NCI-H128 (cell line): Measurements from ENCODE around the gene MAP2K3.

Source experiments
- DNase-seq: peaks from one replicate; lab custom pipeline; 2025; ENCODE audit not compliant: unreplicated experiment; lab: John Stamatoyannopoulos, UW

The MAP2K3 gene

DNA sequence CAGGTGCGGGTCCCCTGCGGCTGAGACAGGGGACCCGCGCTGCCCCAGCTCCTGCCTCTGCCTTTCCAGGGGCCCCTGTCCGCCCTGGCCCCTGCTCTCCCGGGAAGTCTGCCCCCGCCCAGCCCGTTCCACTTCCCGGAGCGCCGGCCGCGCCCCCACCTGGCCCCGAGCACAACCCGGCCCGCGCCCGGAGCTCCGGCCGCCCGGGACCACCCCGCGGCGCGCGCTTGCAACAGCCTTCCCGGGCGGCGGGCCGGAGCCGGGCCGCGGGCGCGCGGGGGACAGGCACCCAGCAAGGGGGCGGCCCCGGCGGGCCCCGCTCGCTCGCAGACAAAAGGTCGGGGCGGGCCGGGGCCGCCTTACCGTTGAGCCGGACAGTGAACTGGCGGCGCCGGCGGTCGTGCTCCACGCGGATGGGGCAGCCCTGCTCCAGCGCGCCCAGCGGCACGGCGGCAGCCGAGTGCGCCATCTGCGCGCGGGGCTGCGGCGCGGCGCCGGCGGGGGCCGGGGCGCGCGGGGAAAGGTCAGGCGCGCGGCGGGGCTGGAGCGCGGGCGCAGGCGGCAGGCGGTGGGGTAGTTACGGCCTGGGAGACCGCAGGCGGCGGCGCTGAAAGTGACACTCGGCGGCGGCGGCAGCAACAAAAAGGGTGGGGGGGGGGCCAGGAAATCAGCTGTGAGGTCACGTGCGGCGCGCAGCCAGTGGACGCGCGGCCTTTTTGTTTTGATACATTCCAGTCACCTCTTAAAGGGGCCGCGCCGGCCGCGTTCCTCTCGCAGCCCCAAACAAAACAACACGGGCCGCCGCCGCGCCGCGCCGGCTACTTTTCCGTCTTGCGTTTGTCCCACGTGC lies 31.5 kb upstream of the MAP2K3 start, which contains the start of gene NATD1:
TSS of gene NATD1 (minus strand) at position 615 of the 850 bp plus-strand sequence. CDS start at position 469, 146 bp downstream.
- peak; percentile 11 for DNase-seq

DNA sequence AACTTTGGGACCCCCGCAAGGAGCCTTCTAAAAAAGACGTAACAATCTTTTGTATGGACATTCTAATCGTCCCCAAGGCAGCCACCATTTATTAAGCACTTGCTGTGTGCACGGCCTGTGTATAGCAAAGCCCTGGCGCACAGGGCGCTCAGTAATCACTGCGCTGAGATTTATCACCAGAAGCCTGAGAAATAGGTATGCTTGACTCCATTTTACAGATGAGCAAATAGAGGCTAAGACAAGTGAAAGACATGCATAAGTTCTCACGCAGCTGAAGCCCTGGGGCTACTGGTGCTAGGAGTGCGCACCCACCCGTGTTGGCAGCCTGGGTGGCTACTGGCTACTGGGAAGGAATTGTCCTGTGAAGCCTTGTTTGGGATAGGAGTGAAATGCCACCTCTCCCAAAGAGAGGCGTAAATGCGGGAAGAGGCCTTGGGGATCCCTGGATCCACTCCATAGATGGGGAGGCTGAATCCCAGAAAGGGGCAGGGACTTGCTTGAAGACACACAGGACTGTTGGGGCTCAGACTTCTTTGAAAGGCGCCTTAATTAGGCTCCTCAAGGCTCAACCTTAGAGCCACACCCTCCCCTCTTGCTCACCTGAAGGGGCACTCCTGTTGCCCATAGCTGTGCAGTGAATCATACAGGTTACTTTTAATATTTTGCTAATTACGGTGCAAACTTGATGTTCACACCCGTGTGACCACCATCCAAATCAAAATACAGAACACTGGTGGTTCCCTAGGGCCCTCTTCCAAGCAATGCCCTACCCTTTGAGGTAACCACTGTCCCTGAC lies 30.7 kb upstream of the MAP2K3 start:
- DNase-seq, result no peak

DNA sequence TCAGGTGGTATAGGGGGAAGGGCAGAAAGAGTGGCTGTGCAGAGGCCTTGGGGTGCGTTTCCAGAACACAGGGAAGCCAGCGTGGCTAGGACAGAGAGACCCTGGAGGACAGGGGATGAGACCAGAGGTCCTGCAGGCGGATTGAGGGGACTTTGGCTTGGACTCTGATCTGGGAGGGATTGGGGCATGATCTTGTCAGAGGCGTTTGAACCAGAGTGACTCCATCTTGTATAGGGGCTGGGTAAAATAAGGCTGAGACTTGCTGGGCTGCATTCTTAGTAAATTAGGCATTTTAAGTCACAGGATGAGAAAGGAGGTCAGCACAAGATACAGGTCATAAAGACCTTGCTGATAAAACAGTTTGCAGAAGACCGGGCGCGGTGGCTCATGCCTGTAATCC lies 25.9 kb upstream of the MAP2K3 start:
- DNase-seq, result no peak

DNA sequence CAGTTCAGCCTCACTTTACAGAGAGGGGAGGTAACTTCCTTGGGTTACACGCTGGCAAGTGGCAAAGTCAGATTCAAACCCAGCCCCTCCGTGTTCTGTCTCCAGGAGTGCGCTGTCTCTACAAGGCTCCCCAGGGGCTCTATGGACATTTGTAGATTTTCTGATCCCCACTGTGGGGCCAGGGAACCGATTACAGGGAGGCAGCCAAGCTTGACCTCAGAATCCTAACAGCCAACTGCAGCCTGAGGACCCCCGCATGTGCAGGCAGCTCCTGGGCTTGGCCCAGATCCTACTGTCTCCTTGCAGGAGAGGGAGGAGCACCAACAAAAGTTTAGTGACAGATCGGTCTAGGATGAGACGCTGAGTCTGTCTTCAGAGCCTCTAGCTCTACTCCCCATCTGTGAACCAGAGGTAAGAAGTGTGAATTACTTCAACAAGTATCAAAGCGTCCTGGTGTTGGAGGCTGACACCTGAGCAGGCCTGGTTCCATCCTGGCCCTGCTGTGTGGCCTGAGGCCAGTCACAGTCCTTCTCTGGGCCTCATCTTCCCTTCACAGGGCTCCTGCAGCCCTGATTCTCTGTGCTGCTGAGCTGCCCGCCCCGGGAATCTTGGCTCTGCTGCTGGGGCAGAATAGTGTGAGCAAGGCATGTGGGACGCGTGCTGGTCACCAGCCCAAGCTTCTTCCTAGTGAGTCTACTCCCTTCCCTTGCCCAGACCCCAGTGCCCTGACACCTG lies 22.1 kb upstream of the MAP2K3 start:
- no peak for DNase-seq

DNA sequence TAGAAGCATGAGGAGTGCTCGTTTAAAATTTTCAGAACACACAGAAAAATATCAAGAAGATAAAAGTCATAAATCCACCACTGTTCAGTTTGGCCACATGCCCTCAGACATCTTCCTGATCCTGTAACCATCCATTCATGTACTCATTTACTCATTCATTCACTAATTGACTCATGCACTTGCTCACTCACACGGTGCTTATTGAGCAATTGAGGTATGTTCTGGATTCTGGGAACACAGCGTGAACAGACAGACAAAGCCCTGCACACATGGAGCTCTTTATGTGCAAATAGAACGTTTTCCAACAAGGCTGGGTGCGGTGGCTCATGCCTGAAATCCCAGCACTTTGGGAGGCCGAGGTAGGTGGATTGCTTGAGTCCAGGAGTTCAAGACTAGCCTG lies 21.1 kb upstream of the MAP2K3 start:
- no peak for DNase-seq

DNA sequence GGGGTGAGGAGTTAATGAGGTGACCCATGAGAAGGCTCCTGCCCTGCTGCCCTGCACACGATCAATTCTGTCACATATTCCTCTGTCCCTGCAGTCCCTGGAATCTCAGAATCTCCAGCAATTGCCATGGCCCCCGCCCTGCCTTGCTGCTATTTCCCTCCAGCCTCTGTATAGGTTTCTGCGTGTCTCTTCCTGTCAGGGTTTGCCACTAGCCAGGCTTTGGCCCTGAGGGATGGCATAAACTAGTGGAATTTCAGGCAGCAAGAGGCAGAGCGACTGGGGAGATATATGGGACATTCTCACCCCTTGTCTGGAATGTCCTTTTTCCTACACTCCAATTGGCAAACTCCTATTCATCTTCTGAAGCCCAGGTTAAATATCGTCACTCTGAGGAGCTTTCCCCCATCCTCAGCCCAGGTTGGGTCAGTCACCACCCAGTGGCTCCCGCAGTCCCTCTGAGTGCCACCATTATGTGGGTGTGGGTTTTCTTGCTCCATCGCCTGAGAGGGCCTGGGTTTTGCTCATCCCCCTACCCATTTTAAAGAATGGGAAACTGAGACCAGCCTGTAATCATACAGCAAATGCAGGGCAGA lies 15.8 kb upstream of the MAP2K3 start:
- no peak for DNase-seq

DNA sequence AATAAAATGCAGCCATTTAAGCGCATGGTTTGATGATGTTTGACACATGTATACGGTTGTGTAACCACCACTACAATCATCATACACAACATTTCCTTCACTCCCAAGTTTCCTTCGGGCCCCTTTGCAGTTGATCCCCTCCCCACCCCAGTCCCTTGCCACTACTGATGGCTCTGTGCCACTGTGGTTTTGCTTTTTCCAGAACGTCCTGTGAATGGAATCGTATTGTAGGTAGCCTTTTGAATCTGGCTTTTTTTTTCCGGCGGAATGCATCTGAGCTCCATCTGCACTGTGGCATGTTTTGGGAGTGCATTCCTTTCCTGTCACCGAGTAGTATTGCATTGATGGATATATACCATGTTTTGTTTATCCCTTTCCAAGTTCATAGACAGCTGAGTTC lies 15.1 kb upstream of the MAP2K3 start:
- DNase-seq, result no peak

DNA sequence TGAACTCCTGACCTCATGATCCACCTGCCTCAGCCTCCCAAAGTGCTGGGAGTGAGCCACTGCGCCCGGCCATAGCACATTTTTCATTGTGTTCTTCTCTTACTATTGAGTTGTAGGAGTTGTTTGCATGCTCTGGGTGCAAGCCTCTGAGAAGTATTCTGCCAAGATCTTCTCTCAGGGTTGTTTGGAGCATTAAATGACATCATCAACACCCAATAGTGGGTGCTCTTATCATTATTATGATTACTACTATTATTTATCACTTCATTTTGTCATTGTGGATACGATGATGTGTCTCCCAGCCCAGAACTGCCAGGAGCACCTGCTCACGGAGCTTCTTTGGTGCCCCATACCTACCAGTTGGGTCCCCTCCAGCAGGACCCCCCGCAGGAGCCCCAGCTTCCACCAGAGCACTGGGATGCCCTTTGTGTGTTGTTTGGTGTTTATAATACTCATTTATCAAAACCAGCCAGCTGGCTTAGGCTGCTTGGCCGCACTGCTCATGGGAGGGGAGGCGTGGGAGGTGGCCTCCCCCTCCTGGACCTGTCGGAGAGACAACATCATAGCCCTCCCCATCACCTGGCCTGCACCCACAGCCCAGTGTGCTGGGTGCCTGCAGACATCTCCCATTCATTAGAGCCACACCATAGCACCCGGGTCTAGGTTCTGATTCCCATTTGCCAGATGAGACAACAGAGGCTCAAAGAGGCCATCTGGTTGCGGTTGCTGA lies 12.9 kb upstream of the MAP2K3 start:
- no peak for DNase-seq

DNA sequence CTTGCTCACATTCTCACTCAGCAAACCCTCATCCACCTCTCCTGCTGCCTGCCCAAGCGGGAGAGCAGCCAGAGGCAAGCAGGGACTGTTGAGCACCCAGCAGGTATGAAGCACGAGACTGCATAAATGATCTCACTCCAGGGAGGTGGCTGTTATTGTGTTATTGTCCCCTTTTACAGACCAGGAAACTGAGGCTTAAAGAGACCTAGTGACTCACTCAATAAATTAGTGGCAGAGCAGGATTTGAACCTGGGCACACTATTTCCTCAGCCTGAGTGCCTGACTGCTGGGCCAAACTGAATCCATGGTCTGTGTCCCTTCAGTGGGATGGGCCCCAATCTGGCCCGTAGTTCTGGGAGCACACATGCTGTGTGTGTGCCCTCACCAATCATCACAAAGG lies 12.3 kb upstream of the MAP2K3 start:
- no peak for DNase-seq

DNA sequence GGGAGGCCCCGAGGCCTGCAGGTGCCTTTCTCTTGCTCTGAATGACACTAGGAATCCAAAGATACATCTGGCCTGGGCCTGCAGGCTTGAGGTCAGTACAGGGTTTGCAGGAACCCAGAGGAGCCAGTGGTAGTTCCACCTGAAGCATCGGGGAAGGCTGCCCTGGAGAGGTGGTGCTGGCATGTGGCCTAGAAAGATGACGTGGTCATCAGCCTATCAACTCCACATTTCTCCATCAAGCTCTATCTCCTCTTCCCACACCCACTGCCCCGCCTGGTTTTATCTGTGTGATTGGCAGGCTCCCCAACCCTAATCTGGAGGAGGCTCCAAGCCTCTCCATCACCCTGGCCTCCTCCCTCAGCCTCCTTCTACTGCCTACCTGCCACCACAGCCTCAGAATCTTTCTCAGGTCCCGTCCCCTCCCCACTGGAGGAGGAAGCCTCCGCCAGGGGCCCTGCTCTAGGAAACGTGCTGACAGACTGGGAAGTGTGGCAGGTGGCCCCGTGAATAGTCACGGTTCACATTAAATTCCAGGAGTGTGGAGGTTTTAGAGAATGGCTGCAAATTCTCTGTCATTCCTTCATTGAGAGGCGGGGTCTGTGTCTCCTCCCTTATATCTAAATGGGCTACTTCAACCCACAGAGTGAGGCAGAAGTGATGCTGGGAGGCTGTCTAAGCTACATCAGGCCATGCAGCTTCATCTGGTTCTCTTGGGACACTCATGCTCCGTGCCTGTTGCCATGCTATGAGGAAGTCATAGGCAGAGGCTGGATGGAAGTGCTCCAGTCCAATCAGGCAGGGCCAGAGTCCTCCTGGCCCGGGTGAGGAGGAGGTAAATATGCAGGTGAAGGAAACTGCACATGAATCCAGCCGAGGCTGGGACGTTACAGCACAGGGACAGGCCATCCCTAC lies 11.4 kb upstream of the MAP2K3 start:
- DNase-seq, result no peak

DNA sequence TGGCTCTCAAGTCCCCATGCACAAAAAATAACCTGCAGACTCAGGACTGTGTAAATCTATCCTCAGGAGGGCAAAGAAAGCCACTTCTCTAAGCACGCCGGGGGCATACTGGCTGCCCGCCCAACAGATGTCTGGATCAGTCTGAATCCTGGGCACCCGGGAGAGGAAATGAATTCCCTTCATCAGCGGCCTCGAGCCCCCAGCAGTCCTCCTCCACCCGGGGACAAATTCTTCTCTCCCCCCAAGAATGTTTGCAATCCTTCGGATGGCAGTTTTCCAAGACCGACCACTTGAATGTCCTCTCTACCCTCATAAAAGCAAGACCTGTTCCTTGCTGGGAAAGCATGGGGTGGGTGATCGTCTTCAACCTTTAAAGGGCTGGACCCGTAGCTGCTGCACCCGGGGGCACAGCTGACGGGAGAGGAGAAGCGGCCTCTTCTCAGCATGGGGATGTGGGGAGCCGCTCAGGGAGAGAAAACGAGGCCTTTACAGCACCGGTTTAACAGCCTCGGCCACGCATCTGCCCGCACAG lies 9.4 kb upstream of the MAP2K3 start:
- no peak for DNase-seq

DNA sequence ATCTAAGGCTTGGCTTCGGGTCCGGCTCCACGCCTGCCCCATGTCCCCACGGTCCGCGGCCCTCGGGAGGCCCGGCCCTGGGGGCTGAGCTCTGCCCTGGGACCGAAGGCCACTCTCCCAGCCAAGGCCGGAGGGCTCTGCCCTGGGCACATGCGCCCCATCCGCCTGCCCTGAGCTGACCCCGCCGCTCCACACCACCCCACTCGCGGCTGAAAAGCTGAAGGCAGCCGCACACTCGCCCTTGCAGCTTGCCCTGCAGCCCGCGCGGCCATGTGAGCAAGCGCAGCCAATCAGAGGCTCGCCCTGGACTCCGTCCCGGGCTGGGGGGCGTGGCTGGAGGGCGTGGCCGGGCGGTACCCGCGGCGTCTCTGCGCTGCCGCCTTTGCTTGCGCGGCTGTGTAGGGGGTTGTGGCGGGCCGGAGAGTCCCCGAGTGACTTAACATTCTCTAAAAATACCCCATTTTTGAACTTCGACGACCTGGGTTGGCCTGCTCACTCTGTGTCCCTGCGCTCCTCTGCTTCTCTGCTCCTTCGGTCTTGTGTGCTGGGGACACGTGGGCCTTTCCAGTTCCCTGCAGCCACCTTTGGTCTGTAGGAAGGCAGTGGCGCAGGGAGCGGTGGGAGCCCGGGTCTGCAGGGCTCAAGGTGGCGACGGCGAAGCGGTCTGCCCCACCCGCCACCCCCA lies 8.8 kb upstream of the MAP2K3 start:
- peak; percentile 29 for DNase-seq

DNA sequence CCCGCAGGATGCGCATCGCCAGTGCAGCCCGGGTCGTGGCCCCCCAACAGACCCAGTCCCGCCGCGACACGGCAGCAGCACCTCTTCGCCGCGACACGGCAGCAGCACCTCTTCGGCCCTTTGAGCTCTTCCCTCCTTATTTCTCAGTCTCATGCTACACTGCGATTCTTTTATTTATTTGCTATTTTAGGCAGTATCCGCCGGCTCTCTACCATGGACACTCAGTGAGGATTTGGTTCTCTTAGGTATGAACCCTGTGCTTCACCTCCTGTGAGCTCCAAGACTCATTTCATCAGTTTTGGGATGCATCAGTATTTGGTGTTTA lies 8.3 kb upstream of the MAP2K3 start:
- no peak for DNase-seq

DNA sequence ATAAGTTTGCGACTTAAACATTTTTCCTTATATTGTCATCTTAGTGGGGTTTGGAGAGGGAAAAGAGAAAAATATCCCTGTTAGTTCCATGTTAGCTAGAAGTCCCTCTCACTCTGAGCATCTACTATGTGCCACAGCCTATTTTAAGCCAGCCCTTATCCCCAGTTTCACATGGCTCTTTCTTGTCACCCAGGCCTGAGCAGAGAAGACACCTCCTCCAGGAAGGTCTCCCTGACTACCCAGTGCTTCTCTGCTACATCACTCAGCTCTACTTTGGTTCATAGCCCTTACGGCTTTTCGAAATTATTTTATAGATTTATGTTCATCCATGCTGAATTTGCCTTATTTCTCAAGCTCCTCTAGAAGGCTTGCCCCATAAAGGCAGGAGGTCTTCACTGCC lies 7.2 kb upstream of the MAP2K3 start:
- no peak for DNase-seq

DNA sequence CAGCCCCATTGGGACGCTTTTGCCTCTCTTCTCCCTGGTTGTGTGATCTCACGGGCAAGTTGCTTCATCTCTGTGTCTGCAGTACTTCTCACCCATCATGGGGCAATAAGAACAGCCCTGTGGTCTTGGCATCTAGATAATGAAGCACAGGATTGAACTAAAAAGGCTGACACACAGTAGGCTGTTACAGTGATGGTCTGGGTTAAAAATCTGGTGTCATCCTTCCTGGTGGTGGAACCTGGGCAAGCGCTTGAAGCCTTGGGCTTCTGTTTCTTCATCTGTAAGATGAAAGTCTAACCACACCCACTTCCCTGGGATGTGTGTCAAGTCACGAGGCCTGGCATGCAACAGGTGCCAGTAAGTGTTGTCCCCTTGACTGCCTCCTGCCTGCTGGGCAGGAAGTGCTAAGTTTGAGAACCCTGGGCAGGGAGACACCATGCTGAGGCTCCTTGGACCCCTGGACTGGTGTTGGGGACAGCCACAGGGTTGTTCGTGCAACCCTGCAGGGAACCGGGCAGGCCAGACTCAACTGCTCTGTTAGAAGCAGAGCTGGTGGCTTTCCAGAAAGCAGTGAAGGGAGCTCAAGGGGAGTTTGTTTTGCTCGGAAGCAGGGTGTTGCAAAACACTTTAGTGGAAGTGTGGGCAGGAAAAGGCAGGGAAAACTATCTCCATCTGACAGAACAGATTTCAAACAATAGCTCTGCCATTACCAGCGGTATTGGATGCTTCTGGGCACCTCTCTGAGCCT lies 5.9 kb upstream of the MAP2K3 start:
- no peak for DNase-seq

DNA sequence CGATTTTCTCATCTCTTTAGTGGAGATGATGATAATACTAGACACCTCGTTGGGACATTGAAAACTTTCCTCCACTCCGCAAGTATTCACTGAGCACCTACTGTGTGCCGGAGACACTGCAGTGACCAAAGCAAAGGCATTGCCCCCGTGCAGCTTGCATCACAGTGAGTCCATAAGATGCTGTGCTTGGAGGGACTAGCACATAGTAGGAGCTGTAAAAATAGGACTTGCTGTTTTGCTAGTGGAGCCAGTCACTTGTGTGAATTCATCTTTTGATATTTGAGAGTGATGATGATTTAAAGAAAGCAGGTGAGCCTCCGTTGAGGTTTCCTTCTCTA lies 5.3 kb upstream of the MAP2K3 start:
- no peak for DNase-seq

DNA sequence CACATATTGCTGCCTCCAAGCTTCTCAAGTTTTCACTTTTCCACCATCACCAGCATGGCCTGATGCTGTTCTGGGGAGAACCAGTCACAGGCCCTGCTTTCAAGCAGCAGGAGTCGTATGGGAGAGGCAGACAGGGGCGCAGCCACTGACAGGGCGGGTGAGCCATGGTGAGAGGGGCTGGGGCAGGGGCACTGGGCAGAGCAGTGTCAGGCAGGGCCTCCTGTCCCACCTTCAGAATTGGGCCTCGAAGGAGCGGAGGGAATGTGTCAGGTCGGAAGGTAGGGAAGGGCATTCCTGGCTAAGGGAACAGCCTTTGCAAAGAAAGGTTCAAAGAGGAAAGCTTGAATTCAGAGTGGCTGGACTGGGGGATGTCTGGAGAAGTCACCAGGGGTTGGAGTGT lies 4.9 kb upstream of the MAP2K3 start:
- no peak for DNase-seq

DNA sequence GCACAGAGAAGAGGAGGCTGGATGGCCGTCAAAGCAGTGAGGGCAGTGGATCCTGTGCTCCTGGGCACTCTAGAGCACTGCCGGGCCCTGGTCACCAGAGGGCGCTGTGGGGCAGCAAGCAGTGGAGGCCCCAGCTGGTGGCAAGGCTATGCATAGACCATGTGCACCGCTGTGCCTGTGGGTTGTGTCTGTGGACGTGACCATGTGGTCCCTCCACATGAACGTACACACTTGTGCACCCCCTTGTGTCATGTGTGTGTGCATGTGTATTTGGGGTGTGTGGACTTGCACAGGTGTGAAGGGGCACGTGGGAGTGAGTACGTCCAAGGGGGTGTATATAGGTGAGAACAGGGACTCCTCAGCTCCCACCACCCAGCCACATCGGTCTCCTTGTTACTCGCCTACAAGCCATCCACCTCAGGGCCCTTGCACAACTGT lies 4.4 kb upstream of the MAP2K3 start:
- peak; percentile 38 for DNase-seq
